Measurements from ENCODE around the gene CREG2.

CREG2 gene

DNA sequence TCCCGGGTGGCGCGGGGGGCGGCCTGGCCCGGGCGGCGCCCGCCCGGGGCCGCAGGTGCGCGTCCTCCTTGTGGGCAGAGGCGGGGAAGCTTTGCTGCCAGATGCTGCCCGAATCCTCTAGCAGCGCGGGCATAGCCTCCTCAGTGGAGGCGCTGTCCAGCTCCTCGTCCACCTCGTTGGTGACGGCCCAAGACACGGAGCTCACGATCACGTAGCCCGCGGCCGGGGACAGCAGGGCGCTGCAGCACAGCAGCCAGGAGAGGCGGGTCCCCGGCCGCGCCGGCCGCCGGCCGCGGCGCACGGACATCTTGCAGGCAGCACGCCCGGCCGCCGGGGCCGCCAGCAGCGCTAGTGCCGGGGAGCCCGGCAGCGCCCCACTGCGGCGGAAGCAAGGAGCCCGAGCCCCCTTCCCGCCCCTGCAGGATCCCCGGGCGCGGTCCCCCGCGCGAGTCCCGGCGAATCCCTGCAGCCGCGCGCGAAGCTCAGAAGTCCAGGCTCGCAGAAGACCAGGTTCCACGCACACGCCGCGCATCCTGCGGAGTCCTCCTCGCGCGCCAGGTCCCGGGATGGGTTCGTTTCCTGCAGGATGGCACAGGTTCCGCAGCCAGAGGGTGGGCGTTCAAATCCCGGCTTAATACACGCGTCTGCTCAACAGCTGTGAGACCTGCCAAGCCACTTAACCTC, at the start of gene CREG2:
Gene CREG2, minus strand, starts transcription at position 353 of the 684 bp plus-strand sequence. Its CDS starts 46 bp downstream, at position 307.
- Histone ChIP-seq H3K36me3 (ENCODE audit: control insufficient read depth, insufficient read depth, low read length) (no peaks in the 10 kb centered on the region), H3K4me3 (ENCODE audit: low read length) (peak within 1 kb of the TSS; percentile 28), H3K9ac (ENCODE audit: low read length) (peak within 1 kb of the TSS; percentile 15), H3K9me3 (ENCODE audit: control insufficient read depth, low read length) (no peaks in the 10 kb centered on the region), H3K4me1 (ENCODE audit: control insufficient read depth, insufficient read depth, low read length) (peaks cover 5% of the 10 kb centered on the region), H3K27me3 (ENCODE audit: control insufficient read depth, insufficient read depth, low read length) (peaks cover 42% of the 10 kb centered on the region)

- H3K4me3 ChIP-seq (ENCODE audit: low read length) = no peak overlapping the region
- H3K9ac ChIP-seq (ENCODE audit: low read length) = no peak overlapping the region
- no peaks in the 10 kb centered on the region for H3K27me3 ChIP-seq (ENCODE audit: control insufficient read depth, insufficient read depth, low read length)
- no peaks in the 10 kb centered on the region for H3K9me3 ChIP-seq (ENCODE audit: control insufficient read depth, low read length)
- no peaks in the 10 kb centered on the region for H3K36me3 ChIP-seq (ENCODE audit: control insufficient read depth, insufficient read depth, low read length)
- peaks cover 3% of the 10 kb centered on the region for H3K4me1 ChIP-seq (ENCODE audit: control insufficient read depth, insufficient read depth, low read length)
Observed at GRCh38 chr2:101435001-101435862, 47.9 kb upstream of the CREG2 start.

- Histone ChIP-seq H3K27me3 (ENCODE audit: control insufficient read depth, insufficient read depth, low read length) (no peaks in the 10 kb centered on the region), H3K9me3 (ENCODE audit: control insufficient read depth, low read length) (no peaks in the 10 kb centered on the region), H3K4me1 (ENCODE audit: control insufficient read depth, insufficient read depth, low read length) (no peaks in the 10 kb centered on the region), H3K9ac (ENCODE audit: low read length) (no peak overlapping the region), H3K4me3 (ENCODE audit: low read length) (no peak overlapping the region), H3K36me3 (ENCODE audit: control insufficient read depth, insufficient read depth, low read length) (no peaks in the 10 kb centered on the region)
Observed at GRCh38 chr2:101433465-101433864, 46.2 kb upstream of the CREG2 start.

DNA sequence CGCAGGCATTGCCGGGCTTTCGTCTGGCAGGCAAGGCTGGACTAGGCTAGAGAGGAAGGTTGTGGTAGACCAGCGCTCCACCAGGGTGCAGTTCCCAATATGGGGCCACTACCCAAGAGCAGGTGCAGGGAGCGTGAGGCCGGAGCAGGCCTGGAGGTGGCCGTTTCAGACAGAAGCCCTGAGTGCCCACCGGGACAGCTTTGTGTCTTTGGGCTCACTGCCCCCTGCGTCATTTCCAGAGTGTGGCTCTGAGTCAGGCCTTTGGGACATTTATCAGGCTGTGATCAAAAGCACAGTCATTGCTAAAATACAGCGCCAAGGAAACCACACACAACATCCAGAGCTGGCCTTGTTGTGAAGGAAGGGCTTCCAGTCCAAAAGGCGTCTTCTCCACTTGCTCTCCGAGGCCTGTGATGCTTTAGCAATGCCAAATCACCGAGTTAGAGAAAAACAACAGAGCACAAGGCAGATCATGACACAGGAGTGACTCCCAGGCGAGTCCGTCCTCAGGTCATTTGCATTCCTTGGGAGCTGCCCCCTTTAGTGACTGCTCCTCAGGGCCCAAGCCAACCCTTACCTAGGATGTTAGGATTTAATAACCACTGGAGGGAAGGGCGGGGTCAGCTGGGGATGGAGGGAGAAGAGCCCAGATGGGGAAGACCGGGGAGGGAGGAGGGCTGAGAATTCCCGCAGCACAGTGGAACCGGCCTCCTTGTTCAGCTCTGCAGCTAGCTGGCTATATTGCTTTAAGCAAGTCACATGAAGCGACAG, 45.3 kb upstream of the CREG2 start:
- no peaks in the 10 kb centered on the region for H3K27me3 ChIP-seq (ENCODE audit: control insufficient read depth, insufficient read depth, low read length)
- no peak overlapping the region for H3K4me3 ChIP-seq (ENCODE audit: low read length)
- H3K9ac ChIP-seq (ENCODE audit: low read length) = no peak overlapping the region
- no peaks in the 10 kb centered on the region for H3K36me3 ChIP-seq (ENCODE audit: control insufficient read depth, insufficient read depth, low read length)
- no peaks in the 10 kb centered on the region for H3K4me1 ChIP-seq (ENCODE audit: control insufficient read depth, insufficient read depth, low read length)
- no peaks in the 10 kb centered on the region for H3K9me3 ChIP-seq (ENCODE audit: control insufficient read depth, low read length)

DNA sequence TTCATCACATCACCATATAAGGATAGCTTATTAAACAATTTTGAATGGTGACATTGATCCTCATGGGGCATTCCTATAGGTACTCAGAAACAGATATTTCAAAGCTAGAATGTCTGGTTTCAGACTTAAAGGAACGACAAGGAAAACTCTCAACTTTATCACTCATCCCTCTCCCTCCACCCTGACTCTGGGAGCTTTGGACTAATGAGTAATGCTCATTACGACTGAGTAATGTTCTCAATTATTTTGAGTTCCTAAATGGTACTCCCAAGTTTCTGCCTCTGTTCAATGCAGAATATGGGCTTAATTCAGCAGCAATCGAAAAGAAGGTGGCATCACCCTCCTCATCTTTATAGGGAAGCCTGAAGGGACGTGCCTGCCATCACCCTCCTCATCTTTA, 44.2 kb upstream of the CREG2 start:
- Histone ChIP-seq H3K36me3 (ENCODE audit: control insufficient read depth, insufficient read depth, low read length) (no peaks in the 10 kb centered on the region), H3K9me3 (ENCODE audit: control insufficient read depth, low read length) (no peaks in the 10 kb centered on the region), H3K9ac (ENCODE audit: low read length) (no peak overlapping the region), H3K4me1 (ENCODE audit: control insufficient read depth, insufficient read depth, low read length) (no peaks in the 10 kb centered on the region), H3K27me3 (ENCODE audit: control insufficient read depth, insufficient read depth, low read length) (no peaks in the 10 kb centered on the region), H3K4me3 (ENCODE audit: low read length) (no peak overlapping the region)

- no peaks in the 10 kb centered on the region for H3K27me3 ChIP-seq (ENCODE audit: control insufficient read depth, insufficient read depth, low read length)
- no peaks in the 10 kb centered on the region for H3K36me3 ChIP-seq (ENCODE audit: control insufficient read depth, insufficient read depth, low read length)
- H3K9ac ChIP-seq (ENCODE audit: low read length) = no peak overlapping the region
- H3K4me1 ChIP-seq (ENCODE audit: control insufficient read depth, insufficient read depth, low read length) = no peaks in the 10 kb centered on the region
- H3K4me3 ChIP-seq (ENCODE audit: low read length) = no peak overlapping the region
- no peaks in the 10 kb centered on the region for H3K9me3 ChIP-seq (ENCODE audit: control insufficient read depth, low read length)
Observed at GRCh38 chr2:101430156-101430555, 42.9 kb upstream of the CREG2 start.

DNA sequence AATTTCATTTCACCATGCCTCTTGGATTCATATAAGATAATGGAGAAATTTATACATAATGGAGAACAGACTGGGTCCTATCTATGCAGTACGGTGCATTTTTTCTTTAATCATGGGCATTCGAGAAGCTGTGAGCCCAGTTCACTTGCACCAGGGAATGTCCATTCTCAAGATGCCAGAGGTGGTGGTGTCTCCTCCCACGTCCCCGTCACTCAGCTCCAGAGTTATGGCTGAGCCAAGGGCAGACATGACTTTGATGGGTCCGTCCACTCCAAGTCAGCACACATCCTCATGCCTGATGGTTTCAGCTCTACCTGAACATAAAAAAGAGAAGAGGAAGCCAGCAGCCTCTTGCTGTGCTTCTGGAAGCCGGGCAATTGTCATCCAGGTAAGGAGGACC, 42.1 kb upstream of the CREG2 start:
- Histone ChIP-seq H3K9me3 (ENCODE audit: control insufficient read depth, low read length) (no peaks in the 10 kb centered on the region), H3K4me3 (ENCODE audit: low read length) (no peak overlapping the region), H3K36me3 (ENCODE audit: control insufficient read depth, insufficient read depth, low read length) (no peaks in the 10 kb centered on the region), H3K4me1 (ENCODE audit: control insufficient read depth, insufficient read depth, low read length) (no peaks in the 10 kb centered on the region), H3K27me3 (ENCODE audit: control insufficient read depth, insufficient read depth, low read length) (no peaks in the 10 kb centered on the region), H3K9ac (ENCODE audit: low read length) (no peak overlapping the region)

- Histone ChIP-seq H3K9ac (ENCODE audit: low read length) (no peak overlapping the region), H3K4me1 (ENCODE audit: control insufficient read depth, insufficient read depth, low read length) (no peaks in the 10 kb centered on the region), H3K9me3 (ENCODE audit: control insufficient read depth, low read length) (no peaks in the 10 kb centered on the region), H3K4me3 (ENCODE audit: low read length) (no peak overlapping the region), H3K36me3 (ENCODE audit: control insufficient read depth, insufficient read depth, low read length) (no peaks in the 10 kb centered on the region), H3K27me3 (ENCODE audit: control insufficient read depth, insufficient read depth, low read length) (no peaks in the 10 kb centered on the region)
Observed at GRCh38 chr2:101428422-101429176, 41.3 kb upstream of the CREG2 start.

DNA sequence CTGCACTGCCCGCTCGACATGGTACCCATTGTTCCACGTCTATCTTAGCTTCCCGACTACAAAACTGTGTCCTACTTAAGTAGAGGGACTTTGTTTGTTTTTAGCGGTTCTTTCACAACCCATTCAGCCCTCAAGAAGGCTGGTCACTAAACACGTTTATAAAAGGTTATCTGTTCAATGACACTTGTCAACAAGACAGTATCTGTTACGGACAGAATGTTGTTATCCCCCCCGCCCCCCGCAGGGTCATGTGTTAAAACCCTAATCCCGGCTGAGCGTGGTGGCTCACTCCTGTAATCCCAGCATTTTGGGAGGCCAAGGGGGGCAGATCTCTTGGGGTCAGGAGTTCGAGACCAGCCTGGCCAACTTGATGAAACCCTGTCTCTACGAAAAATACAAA, 40.4 kb upstream of the CREG2 start:
- H3K4me1 ChIP-seq (ENCODE audit: control insufficient read depth, insufficient read depth, low read length) = no peaks in the 10 kb centered on the region
- H3K9me3 ChIP-seq (ENCODE audit: control insufficient read depth, low read length) = no peaks in the 10 kb centered on the region
- no peak overlapping the region for H3K4me3 ChIP-seq (ENCODE audit: low read length)
- H3K9ac ChIP-seq (ENCODE audit: low read length) = no peak overlapping the region
- no peaks in the 10 kb centered on the region for H3K36me3 ChIP-seq (ENCODE audit: control insufficient read depth, insufficient read depth, low read length)
- no peaks in the 10 kb centered on the region for H3K27me3 ChIP-seq (ENCODE audit: control insufficient read depth, insufficient read depth, low read length)

DNA sequence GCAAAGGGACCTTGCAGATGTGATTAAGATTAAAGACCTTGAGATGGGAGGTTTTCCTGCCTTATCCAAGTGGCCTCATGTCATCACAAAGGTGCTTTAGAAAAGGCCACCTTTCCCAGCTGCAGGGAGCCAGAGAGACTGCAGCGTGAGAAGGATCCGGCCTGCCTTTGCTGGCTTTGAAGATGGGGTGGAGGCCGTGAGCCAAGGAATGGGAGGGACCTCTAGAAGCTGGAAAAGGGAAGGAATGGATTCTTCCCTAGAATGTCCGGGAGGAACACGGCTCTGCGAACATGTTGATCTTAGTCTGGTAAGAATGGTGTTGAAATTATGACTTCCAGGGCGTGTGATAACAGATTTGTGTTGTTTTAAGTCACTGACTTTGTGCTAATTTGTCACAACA, 39.9 kb upstream of the CREG2 start:
- Histone ChIP-seq H3K4me1 (ENCODE audit: control insufficient read depth, insufficient read depth, low read length) (no peaks in the 10 kb centered on the region), H3K36me3 (ENCODE audit: control insufficient read depth, insufficient read depth, low read length) (no peaks in the 10 kb centered on the region)

GRCh38 chr2:101426822-101427221, 39.5 kb upstream of the CREG2 start:
- no peak overlapping the region for H3K9ac ChIP-seq (ENCODE audit: low read length)
- no peaks in the 10 kb centered on the region for H3K36me3 ChIP-seq (ENCODE audit: control insufficient read depth, insufficient read depth, low read length)
- no peak overlapping the region for H3K4me3 ChIP-seq (ENCODE audit: low read length)
- H3K4me1 ChIP-seq (ENCODE audit: control insufficient read depth, insufficient read depth, low read length) = no peaks in the 10 kb centered on the region
- no peaks in the 10 kb centered on the region for H3K9me3 ChIP-seq (ENCODE audit: control insufficient read depth, low read length)
- no peaks in the 10 kb centered on the region for H3K27me3 ChIP-seq (ENCODE audit: control insufficient read depth, insufficient read depth, low read length)

More for the DNA sequence above, 39.9 kb upstream of the CREG2 start:
- no peaks in the 10 kb centered on the region for H3K27me3 ChIP-seq (ENCODE audit: control insufficient read depth, insufficient read depth, low read length)
- no peak overlapping the region for H3K9ac ChIP-seq (ENCODE audit: low read length)
- H3K4me3 ChIP-seq (ENCODE audit: low read length) = no peak overlapping the region
- H3K9me3 ChIP-seq (ENCODE audit: control insufficient read depth, low read length) = no peaks in the 10 kb centered on the region
